Right renal pelvis (tissue), 4 donors: ENCODE data around the gene ADAM30. TPM values are rescaled to one million over a fixed set of nuclear protein-coding genes. Genes with fewer than 3 reads are reported as not detected.

Experiments used
- DNase-seq, 4 donors: peaks; one replicate each; pipeline ENCODE4 v3.0.0-alpha.2; 2013; ENCODE audit warnings: low read depth in 4 of 4, low spot score in 3 of 4, missing footprints in 1 of 4
- polyA plus RNA-seq, 4 donors: library from polyadenylated mRNA; unstranded; fragments of 120-200 nt; gene quantifications; one replicate each; pipeline ENCODE4 v1.2.1, GENCODE V29; 2013; ENCODE audit not compliant: insufficient read length in 4 of 4

ADAM30 gene
- not detected for polyA plus RNA-seq

- no peak for DNase-seq
Observed at GRCh38 chr1:119896303-119896702, at the start of gene ADAM30. Gene ADAM30, minus strand, starts transcription at chr1:119896515. Its CDS starts 179 bp downstream, at chr1:119896336.

DNA sequence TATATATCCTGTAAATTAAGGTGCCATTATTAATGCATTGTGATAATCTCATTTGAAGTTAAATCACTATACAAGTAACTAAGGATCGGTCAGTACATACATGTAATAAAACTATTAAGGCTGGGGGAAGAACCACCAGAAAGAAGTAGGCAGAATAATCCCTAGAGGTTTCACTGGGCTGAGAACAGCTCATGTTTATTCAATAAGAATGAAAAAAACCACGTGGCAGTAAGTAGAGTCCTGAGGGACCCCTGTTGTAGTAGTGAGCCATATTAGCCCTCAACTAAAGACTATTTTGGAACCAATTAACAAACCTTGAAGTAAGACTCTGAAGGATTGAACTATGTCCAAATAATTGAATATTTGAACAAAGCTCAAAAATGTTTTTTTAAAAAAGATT lies 46.9 kb upstream of the ADAM30 start:
- DNase-seq: no peak

- no peak for DNase-seq
Observed at GRCh38 chr1:119941392-119941791, 45.1 kb upstream of the ADAM30 start.

DNA sequence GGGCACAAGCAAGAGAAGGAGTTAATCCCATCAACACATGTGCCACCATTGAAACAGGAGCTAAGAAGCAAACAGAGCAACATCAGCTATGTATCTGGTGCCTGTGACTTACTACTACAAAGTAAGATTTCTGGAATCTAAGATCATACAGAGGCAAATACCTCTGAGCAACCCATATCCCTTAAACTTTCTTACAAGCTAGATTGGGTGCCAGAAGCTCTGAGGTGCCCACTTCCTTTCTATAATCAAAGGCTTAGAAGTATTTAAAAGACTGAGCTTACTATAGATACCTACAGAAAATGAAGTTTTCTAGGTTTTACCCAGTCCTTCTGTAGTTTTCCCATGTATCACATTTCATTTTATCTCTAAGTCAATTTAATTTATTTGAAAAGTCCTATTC lies 44.4 kb upstream of the ADAM30 start:
- DNase-seq: no peak

DNA sequence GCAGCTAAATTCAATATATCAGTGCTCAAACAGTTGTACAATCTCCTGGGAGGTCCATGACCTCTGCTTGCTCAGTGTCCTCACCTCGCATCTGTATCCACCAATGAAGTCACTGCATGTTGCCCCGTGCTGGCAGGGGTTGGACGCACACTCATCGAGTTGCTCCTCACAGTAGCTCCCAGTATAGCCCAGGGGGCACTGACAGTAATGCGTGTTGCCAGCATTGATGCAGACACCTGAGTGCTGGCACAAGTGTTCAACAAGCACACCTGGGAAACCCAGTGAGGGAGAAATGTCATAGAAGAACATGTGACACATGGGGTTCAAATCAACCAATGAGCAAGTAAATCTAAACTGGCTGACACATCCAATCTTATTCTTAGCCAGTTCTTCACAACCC lies 40.9 kb upstream of the ADAM30 start:
- no peak for DNase-seq

DNA sequence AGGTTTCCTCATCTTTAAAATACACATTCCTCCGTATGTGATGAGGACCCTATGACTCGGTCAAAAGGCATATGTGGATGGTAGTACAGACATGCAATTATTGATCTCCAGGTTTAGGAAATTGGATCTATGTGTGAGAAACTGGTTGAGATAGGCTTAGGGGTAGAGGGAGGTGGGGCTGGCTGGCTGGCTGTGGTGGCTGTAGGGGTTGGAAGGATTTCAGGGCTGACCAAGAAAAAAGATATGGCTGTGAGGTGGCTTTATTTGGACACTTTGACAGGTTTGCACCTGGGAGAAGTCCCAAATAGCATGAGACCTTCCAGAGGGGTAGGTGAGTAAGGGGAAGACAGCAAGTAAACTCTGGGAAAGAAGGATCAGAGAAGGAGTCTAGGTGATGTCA lies 39.6 kb upstream of the ADAM30 start:
- no peak for DNase-seq

- DNase-seq: no peak
Observed at GRCh38 chr1:119935373-119935772, 39.1 kb upstream of the ADAM30 start.

GRCh38 chr1:119933397-119933796 lies 37.1 kb upstream of the ADAM30 start:
- no peak for DNase-seq

GRCh38 chr1:119929643-119930315 lies 33.5 kb upstream of the ADAM30 start:
- no peak for DNase-seq

GRCh38 chr1:119926553-119926952 lies 30.2 kb upstream of the ADAM30 start:
- no peak for DNase-seq

GRCh38 chr1:119924948-119925898 lies 28.9 kb upstream of the ADAM30 start:
- DNase-seq: no peak

GRCh38 chr1:119920104-119920968 lies 24.0 kb upstream of the ADAM30 start:
- DNase-seq: no peak

DNA sequence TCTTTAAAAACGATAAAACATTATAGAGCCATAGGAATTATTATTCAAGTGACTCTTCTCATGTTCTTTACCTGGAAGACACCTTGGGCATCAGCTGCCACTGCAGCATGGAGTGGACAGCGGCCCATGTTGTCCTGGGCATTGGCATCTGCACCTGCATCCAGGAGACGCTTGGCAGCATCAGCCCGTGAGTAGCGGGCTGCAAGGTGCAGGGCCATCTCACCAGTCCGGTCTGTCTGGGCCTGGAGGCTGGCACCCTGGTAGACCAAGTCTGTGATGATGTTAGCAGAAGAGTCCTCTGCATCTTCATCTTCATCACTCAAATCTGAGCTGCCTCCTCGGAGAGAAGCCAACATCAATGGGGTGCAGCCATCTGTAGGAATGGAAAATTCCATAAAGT lies 22.9 kb upstream of the ADAM30 start:
- no peak for DNase-seq

DNA sequence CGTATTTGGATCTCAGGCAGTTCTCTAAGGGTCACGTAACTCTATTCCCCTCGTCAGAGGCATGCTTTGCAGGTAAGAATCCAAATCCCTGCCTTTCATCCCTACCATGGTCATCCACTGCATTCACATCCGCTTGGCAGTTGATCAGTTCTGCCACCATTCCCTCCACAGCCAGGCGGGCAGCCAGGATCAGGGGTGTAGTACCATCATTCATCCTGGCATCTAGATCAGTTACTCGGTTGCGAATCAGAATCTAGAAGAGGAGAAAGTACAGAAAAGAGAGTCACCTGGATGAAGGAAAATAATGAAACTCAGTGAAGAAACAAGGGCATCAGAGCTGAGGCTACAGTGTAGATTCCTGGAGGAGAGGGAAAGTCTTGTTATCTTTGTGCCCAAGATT lies 22.0 kb upstream of the ADAM30 start:
- DNase-seq: no peak

GRCh38 chr1:119917304-119918055 lies 21.2 kb upstream of the ADAM30 start:
- no peak for DNase-seq

- no peak for DNase-seq
Observed at GRCh38 chr1:119915517-119915916, 19.2 kb upstream of the ADAM30 start.

GRCh38 chr1:119914071-119914470 lies 17.8 kb upstream of the ADAM30 start:
- no peak for DNase-seq

- no peak for DNase-seq
Observed at GRCh38 chr1:119912963-119913362, 16.6 kb upstream of the ADAM30 start.

DNA sequence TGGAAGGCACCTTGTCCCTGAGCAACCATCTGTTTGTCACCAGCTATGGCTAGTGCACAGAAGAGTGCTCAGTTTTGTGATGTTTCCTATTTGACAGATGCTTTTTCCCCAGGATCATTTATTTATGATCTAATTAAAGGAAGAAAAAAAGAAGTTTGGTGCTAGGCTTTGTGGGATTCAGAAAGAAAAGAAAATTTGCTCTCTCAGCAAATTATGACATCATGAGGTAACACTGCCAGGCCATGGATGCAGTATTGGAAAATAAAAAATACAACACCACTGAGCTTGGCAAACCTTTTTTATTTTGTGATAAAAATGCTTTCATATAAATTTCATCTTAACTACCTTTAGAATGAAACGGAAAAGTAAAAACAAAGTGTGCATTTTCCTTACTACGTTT lies 15.5 kb upstream of the ADAM30 start:
- DNase-seq: no peak

GRCh38 chr1:119910618-119911017 lies 14.3 kb upstream of the ADAM30 start:
- no peak for DNase-seq
